HL-60 (cell line): ENCODE results near the gene SUGP1.

Experiments used
- DNase-seq, 2 experiments: peaks; one replicate each; pipeline ENCODE4 v3.0.0-alpha.2; 2010 to 2020; ENCODE audit warnings: low read depth in 1 of 2, low spot score in 1 of 2
- H3K27ac ChIP-seq: fragments of 250-450 bp; sonication (Bioruptor Pico); replicated peaks from 2 replicates; pipeline ENCODE4 v1.5.1; 2020; ENCODE audit warnings: mild to moderate bottlenecking, moderate library complexity
- H3K27me3 ChIP-seq: fragments of 250-450 bp; sonication (Bioruptor Pico); 2 replicates; pipeline ENCODE4 v1.5.1; 2021; ENCODE audit warnings: mild to moderate bottlenecking, moderate library complexity; ENCODE audit not compliant: insufficient read depth, poor library complexity, severe bottlenecking
- H3K4me3 ChIP-seq: replicated peaks from 2 replicates; pipeline ENCODE4 v1.5.1; 2011; ENCODE audit warnings: mild to moderate bottlenecking, control low read depth, low read length; ENCODE audit not compliant: insufficient read depth
- CTCF ChIP-seq: IDR thresholded peaks from one replicate; pipeline ENCODE4 v1.5.1; 2011; ENCODE audit warnings: low read length, control low read depth, inconsistent platforms; ENCODE audit not compliant: insufficient read depth
- GABPA ChIP-seq: IDR thresholded peaks from 2 replicates; pipeline ENCODE4 v1.6.1; 2012; ENCODE audit warnings: low read depth
- POLR2AphosphoS5 ChIP-seq: IDR thresholded peaks from 2 replicates; pipeline ENCODE4 v1.6.1; 2012; ENCODE audit warnings: low read depth
- REST ChIP-seq: IDR thresholded peaks from 2 replicates; pipeline ENCODE4 v1.6.1; 2012; ENCODE audit warnings: low read depth; ENCODE audit not compliant: insufficient replicate concordance
- SPI1 ChIP-seq: IDR thresholded peaks from 2 replicates; pipeline ENCODE4 v1.6.1; 2012; ENCODE audit warnings: low read depth, mild to moderate bottlenecking, borderline replicate concordance

SUGP1 gene

GRCh38 chr19:19262190-19263057, 57.9 kb downstream of the SUGP1 start:
- no peak for DNase-seq
- H3K27ac ChIP-seq: no peak overlapping the region
- TF ChIP-seq REST (no peak), GABPA (no peak), SPI1 (no peak), POLR2AphosphoS5 (no peak), CTCF (no peak)
- no peak overlapping the region for H3K4me3 ChIP-seq
- peaks cover 18% of the 10 kb centered on the region for H3K27me3 ChIP-seq

DNA sequence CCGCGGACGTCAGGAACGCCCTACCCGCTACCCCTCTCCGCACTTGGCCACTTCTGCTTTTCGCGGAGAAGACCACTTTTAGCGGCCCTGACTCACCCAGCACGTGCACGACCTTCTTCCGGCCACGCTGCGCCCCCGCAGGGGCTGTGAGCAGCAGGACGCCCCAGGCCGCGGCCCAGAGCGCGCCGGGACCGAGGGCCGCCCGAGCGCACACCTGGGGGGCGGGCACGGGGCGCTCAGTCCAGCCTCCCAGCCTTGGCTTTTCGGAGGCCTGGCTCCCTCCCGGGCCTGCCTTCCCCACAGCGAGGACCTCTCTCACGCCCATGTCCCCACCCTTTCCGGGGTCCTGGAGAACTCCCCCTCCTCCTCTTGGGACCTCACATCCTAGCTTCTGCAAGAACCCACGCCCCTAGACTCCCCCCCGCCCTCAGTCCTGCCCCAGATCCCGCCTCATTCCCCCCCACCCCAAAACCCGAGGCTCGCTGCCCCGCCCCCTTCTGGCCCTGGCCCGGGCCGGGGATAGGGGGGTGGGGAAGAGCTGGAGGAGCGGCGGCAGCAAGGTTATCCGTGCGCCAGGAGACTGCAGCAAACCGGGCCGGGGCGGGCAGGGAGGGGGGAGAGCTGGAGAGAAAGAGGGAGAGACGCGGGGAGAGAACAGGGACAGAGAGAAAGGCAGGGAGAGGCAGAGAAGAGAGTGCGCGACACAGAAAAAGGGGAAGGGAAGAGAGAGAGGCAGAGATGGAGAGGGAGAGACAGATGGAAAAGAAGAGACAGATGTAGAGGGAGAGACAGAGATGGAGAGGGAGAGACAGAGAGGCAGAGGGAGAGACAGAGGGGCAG, 58.7 kb downstream of the SUGP1 start:
- Histone ChIP-seq H3K4me3 (no peak overlapping the region), H3K27me3 (peaks cover 18% of the 10 kb centered on the region), H3K27ac (no peak overlapping the region)
- peak in 1 of 2 experiments; percentile 32 for DNase-seq
- TF ChIP-seq SPI1 (peak; percentile 82), GABPA (no peak)

DNA sequence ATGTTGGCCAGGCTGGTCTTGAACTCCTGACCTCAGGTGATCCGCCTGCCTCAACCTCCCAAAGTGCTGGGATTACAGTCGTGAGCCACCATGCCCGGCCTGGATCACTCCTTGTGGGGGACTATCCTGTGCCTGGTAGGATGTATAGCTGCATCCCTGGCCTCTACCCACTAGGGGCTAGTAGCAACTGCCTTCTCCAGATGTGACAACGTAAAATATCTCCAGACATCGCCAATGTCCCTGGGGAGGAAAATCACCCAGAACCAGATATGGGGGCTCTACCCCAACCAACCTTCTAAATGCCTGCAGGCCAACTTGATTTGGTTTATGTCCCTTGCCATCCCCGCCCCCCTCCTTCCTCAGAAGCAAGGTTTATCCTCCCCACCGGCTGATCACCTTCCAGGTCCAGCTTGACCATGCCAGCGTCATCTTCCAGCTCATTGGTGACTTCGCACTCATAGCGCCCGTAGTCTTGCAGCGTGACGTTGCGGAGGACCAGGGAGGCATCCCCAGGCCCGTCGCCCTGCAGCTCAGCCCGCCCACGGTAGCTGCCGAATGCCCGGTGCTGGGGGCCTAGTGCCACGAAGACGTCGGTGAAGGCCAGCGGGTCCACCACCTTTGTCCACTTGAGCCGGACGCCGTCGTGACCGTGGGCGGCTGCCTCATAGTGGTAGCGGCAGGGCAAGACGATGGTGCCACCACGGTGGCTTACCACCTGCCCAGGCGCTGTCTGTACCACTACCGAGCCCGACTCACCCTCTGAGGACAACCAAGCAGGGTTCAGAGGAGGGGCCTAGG, 59.7 kb downstream of the SUGP1 start:
- Histone ChIP-seq H3K27me3 (peaks cover 18% of the 10 kb centered on the region), H3K4me3 (no peak overlapping the region), H3K27ac (no peak overlapping the region)
- DNase-seq: no peak
- TF ChIP-seq REST: no peak
- TF ChIP-seq POLR2AphosphoS5: no peak
- TF ChIP-seq CTCF: no peak
- TF ChIP-seq GABPA: no peak
- TF ChIP-seq SPI1: no peak
